ENCODE data around the gene APBB2.

GRCh38 chr4:40842318-40842717 lies 372.0 kb downstream of the APBB2 start:
- TF ChIP-seq POLR2A (IDR thresholded peaks at IDR 0.05) (no peak), CTCF (IDR thresholded peaks at IDR 0.05) (no peak)

Measured in heart left ventricle (tissue), 13 donors.